Endothelial cell of umbilical vein (primary cell): ENCODE results near the gene SPRED2. TPM values are rescaled to one million over a fixed set of nuclear protein-coding genes. Genes with fewer than 3 reads are reported as not detected.

Source experiments
- BruUV-seq: library from RNA; stranded (reverse); fragments of 400-500 nt; replicated peaks from 2 replicates; lab custom pipeline; 2021; lab: Mats Ljungman, UMichigan
- CTCF ChIA-PET: fragments of 300-600, 350-600 bp; sonication (Branson Sonifier 250); formaldehyde crosslinking; loops from one replicate; lab custom pipeline; 2021; ENCODE audit warnings: antibody characterized with exemption, inconsistent platforms; lab: Charles Lee
- POLR2A ChIA-PET: fragments of 300-600, 350-600 bp; sonication (Branson Sonifier 250); formaldehyde crosslinking; loops from one replicate; lab custom pipeline; 2021; ENCODE audit warnings: antibody characterized with exemption, inconsistent platforms; lab: Charles Lee
- DNase-seq: peaks from one replicate; pipeline ENCODE4 v3.0.0-alpha.2; 2011; ENCODE audit warnings: low read depth, low spot score
- FAIRE-seq: peaks from 2 replicates; lab custom pipeline; 2011; peaks lifted over from hg19 to GRCh38; lab: Jason Lieb, UNC
- H2AFZ ChIP-seq: 2 replicates; pipeline ENCODE4 v1.6.0; 2012; ENCODE audit warnings: low read depth, low read length, control low read depth, inconsistent platforms
- H3K27ac ChIP-seq: 2 replicates; pipeline ENCODE4 v1.5.1; 2011; ENCODE audit warnings: low read depth, mild to moderate bottlenecking, control low read depth, low read length, moderate library complexity; ENCODE audit not compliant: insufficient read depth
- H3K27me3 ChIP-seq, 2 experiments: 2 replicates each; pipeline versions ENCODE4 v1.6.0 to v1.6.1; 2011; ENCODE audit warnings: low read length in 2 of 2, mixed read lengths in 1 of 2; ENCODE audit not compliant: control insufficient read depth in 2 of 2, insufficient read depth in 2 of 2
- H3K36me3 ChIP-seq, 2 experiments: 2 replicates in 1 of 2; 3 replicates in 1 of 2; pipeline ENCODE4 v1.5.1; 2011; ENCODE audit warnings: low read length in 2 of 2, mild to moderate bottlenecking in 1 of 2, moderate library complexity in 1 of 2; ENCODE audit not compliant: control insufficient read depth in 2 of 2, insufficient read depth in 2 of 2; ENCODE audit errors: extremely low read depth in 1 of 2
- H3K4me1 ChIP-seq: 3 replicates; pipeline ENCODE4 v1.5.1; 2011; ENCODE audit warnings: mild to moderate bottlenecking, low read length; ENCODE audit not compliant: control insufficient read depth, insufficient read depth; ENCODE audit errors: extremely low read depth
- H3K4me2 ChIP-seq: 2 replicates; pipeline ENCODE4 v1.6.1; 2011; ENCODE audit warnings: low read length, control low read depth, mixed read lengths; ENCODE audit not compliant: insufficient read depth
- H3K4me3 ChIP-seq, 3 experiments: fragments of 200-600 bp in 1 of 3; sonication (generic), shearing (Covaris generic) in 1 of 3; replicated peaks in 1 of 3; 2 replicates each; pipeline ENCODE4 v1.5.1; 2011 to 2016; ENCODE audit warnings: control low read depth in 3 of 3, low read length in 3 of 3, mild to moderate bottlenecking in 2 of 3, inconsistent platforms in 1 of 3, low read depth in 1 of 3, moderate library complexity in 1 of 3; ENCODE audit not compliant: insufficient read depth in 1 of 3
- H3K79me2 ChIP-seq: 2 replicates; pipeline ENCODE4 v1.6.0; 2012; ENCODE audit warnings: low read length, inconsistent platforms; ENCODE audit not compliant: control insufficient read depth, insufficient read depth
- H3K9ac ChIP-seq: replicated peaks from 2 replicates; pipeline ENCODE3; 2011; ENCODE audit warnings: low read length, control low read depth; ENCODE audit not compliant: insufficient read depth; ENCODE audit errors: extremely low read depth
- H3K9me1 ChIP-seq: replicated peaks from 3 replicates; pipeline ENCODE4 v1.6.0; 2011; ENCODE audit warnings: mild to moderate bottlenecking, low read length; ENCODE audit not compliant: control insufficient read depth, insufficient read depth; ENCODE audit errors: extremely low read depth
- H3K9me3 ChIP-seq: replicated peaks from 2 replicates; pipeline ENCODE4 v1.5.1; 2012; ENCODE audit warnings: low read length, inconsistent platforms; ENCODE audit not compliant: control insufficient read depth, insufficient read depth
- H4K20me1 ChIP-seq: replicated peaks from 2 replicates; pipeline ENCODE3; 2011; ENCODE audit warnings: mild to moderate bottlenecking, low read length; ENCODE audit not compliant: control insufficient read depth, insufficient read depth; ENCODE audit errors: extremely low read depth
- EZH2 ChIP-seq: IDR thresholded peaks from 2 replicates; pipeline ENCODE4 v1.6.1; 2012; ENCODE audit warnings: borderline replicate concordance, low read depth, mild to moderate bottlenecking, moderate library complexity, low read length, inconsistent platforms; ENCODE audit not compliant: severe bottlenecking
- FOS ChIP-seq: IDR thresholded peaks from 2 replicates; pipeline ENCODE4 v1.6.1; 2011; ENCODE audit warnings: mild to moderate bottlenecking, low read length, moderate library complexity, borderline replicate concordance; ENCODE audit not compliant: insufficient read depth
- GATA2 ChIP-seq: IDR thresholded peaks from 2 replicates; pipeline ENCODE4 v1.7.0; 2011; ENCODE audit warnings: low read depth, mild to moderate bottlenecking, moderate library complexity, mixed read lengths, low read length; ENCODE audit not compliant: insufficient read length, insufficient read depth
- JUN ChIP-seq: IDR thresholded peaks from 2 replicates; pipeline ENCODE4 v1.6.1; 2011; ENCODE audit warnings: borderline replicate concordance, low read depth; ENCODE audit not compliant: insufficient read length, insufficient read depth
- MAX ChIP-seq: IDR thresholded peaks from 2 replicates; pipeline ENCODE4 v1.6.1; 2011; ENCODE audit not compliant: insufficient read depth, insufficient read length
- MYC ChIP-seq: IDR thresholded peaks from one replicate; pipeline ENCODE4 v1.6.1; 2011; ENCODE audit warnings: mild to moderate bottlenecking, low read depth, low read length
- POLR2A ChIP-seq: IDR thresholded peaks from 2 replicates; pipeline ENCODE4 v1.6.1; 2012; ENCODE audit warnings: low read depth, mild to moderate bottlenecking, control low read depth, low read length
- POLR2AphosphoS5 ChIP-seq: IDR thresholded peaks from 2 replicates; pipeline ENCODE4 v1.6.1; 2012; ENCODE audit warnings: low read depth, mild to moderate bottlenecking, control low read depth, low read length, moderate library complexity; ENCODE audit not compliant: insufficient read depth
- dilution Hi-C: fragments of 300-500 bp; cut with MboI; formaldehyde crosslinking; loops from one replicate; pipeline ENCODE4 v1.15.0; 2019; ENCODE audit warnings: low sequenced_read_pairs; ENCODE audit not compliant: extremely low pct_ligation_motif_present
- intact Hi-C: fragments of 100-400 bp; cut with micrococcal nuclease; formaldehyde crosslinking; loops from one replicate; pipeline ENCODE4 v1.10.0; 2022
- polyA plus RNA-seq, 4 experiments: library from polyadenylated mRNA; depleted of rRNA in 3 of 4; stranded (reverse) in 3 of 4; unstranded in 1 of 4; fragments of >200 nt; gene quantifications; 2 replicates each; pipeline versions ENCODE4 v1.2.1 to v1.2.3, GENCODE V29; 2011 to 2012; ENCODE audit warnings: missing spikeins in 1 of 4
- total RNA-seq: library from RNA; stranded (reverse); gene quantifications from 2 replicates; pipeline ENCODE4 v1.2.3, GENCODE V29; 2021
- TF ChIP-seq, protein P1 (sequence below), 2 donors: IDR thresholded peaks; 1 replicate in 1 of 2; 2 replicates in 1 of 2; pipeline ENCODE4 v1.5.1; 2011; ENCODE audit warnings: low read length in 2 of 2, mild to moderate bottlenecking in 2 of 2, moderate library complexity in 2 of 2, control low read depth in 1 of 2, inconsistent platforms in 1 of 2, low read depth in 1 of 2; ENCODE audit not compliant: insufficient read depth in 1 of 2; ENCODE audit errors: extremely low read depth in 1 of 2

SPRED2 gene
- total and polyA plus RNA-seq, 2 donors (not counting 3 experiments of a cell fraction or from before 2014, with no cell fraction given) = 3.6 to 9.6 TPM

GRCh38 chr2:65366595-65367125 lies 65.7 kb downstream of the SPRED2 start:
- intact Hi-C loops = loop anchor here (1.0 to 5.0 kb wide), 5 partner anchors 11 to 186 kb away; partner anchors contain the start of gene SPRED2
- no peak overlapping the region for H3K9ac ChIP-seq

More at GRCh38 chr2:65366595-65367125, 65.7 kb downstream of the SPRED2 start:
- H3K9me1 ChIP-seq = no peaks in the 10 kb centered on the region
- peak overlapping the region; percentile 27 for H3K27ac ChIP-seq
- no peaks in the 10 kb centered on the region for H3K9me3 ChIP-seq
- no peaks in the 10 kb centered on the region for H3K36me3 ChIP-seq
- H4K20me1 ChIP-seq = no peaks in the 10 kb centered on the region
- dilution Hi-C loops = no loop called here
- DNase-seq (peak; percentile 97), FAIRE-seq (peak; percentile 94)
- H3K4me2 ChIP-seq = peak overlapping the region; percentile 56
- H3K4me1 ChIP-seq = peaks cover 20% of the 10 kb centered on the region
- no peaks in the 10 kb centered on the region for H3K79me2 ChIP-seq
- ChIA-PET CTCF (interaction anchor here (0.6 to 1.9 kb wide), 9 partner anchors 9 to 180 kb away, joined by 3 to 9 read pairs (median 4); no protein-coding TSS in a partner anchor), POLR2A (no interaction called here)
- H2AFZ ChIP-seq = no peak overlapping the region
- BruUV-seq = no TSS peak
- peak; percentile 78 for TF ChIP-seq POLR2AphosphoS5
- TF ChIP-seq, protein P1, sequence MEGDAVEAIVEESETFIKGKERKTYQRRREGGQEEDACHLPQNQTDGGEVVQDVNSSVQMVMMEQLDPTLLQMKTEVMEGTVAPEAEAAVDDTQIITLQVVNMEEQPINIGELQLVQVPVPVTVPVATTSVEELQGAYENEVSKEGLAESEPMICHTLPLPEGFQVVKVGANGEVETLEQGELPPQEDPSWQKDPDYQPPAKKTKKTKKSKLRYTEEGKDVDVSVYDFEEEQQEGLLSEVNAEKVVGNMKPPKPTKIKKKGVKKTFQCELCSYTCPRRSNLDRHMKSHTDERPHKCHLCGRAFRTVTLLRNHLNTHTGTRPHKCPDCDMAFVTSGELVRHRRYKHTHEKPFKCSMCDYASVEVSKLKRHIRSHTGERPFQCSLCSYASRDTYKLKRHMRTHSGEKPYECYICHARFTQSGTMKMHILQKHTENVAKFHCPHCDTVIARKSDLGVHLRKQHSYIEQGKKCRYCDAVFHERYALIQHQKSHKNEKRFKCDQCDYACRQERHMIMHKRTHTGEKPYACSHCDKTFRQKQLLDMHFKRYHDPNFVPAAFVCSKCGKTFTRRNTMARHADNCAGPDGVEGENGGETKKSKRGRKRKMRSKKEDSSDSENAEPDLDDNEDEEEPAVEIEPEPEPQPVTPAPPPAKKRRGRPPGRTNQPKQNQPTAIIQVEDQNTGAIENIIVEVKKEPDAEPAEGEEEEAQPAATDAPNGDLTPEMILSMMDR (IDR thresholded peaks at IDR 0.05; ENCODE audit: extremely low read depth in 1 of 2, insufficient read depth in 1 of 2, low read depth in 1 of 2, low read length in 2 of 2) = no peak
- TF ChIP-seq MYC = no peak
- TF ChIP-seq GATA2 = peak; percentile 47
- no peak for TF ChIP-seq MAX
- TF ChIP-seq EZH2 = no peak
- peak; percentile 100 for TF ChIP-seq JUN
- peak; percentile 99 for TF ChIP-seq FOS
- TF ChIP-seq POLR2A = no peak
- H3K27me3 ChIP-seq = no peaks in the 10 kb centered on the region
- H3K4me3 ChIP-seq = no peak overlapping the region
